CD4-positive, alpha-beta T cell treated with Interleukin-6 for 4 hours (primary cell): ENCODE measurements around the gene HEATR5A.

ENCODE experiments used
- DNase-seq: peaks from one replicate; pipeline ENCODE4 v3.0.0-alpha.2; 2020; ENCODE audit warnings: mixed read lengths

The HEATR5A gene

DNA sequence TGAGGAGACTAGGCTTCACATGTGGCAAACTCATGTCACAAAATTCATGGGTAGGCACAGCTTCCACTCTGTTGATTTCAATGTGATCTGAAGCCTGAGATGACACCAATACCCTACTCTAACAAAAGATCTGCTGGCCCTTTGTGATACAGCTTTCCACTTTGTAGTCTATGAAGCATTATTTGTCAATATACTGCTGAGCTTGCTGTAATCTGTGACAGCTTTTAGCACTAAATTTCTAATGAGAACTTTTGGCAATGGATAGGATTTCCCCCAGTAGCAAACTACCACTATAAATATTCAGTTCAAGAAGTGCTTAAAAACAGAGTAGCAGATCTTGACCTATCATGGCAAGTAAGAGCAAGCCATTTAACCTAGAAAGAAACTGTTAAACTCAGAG lies 5.6 kb upstream of the HEATR5A start:
- no peak for DNase-seq

DNA sequence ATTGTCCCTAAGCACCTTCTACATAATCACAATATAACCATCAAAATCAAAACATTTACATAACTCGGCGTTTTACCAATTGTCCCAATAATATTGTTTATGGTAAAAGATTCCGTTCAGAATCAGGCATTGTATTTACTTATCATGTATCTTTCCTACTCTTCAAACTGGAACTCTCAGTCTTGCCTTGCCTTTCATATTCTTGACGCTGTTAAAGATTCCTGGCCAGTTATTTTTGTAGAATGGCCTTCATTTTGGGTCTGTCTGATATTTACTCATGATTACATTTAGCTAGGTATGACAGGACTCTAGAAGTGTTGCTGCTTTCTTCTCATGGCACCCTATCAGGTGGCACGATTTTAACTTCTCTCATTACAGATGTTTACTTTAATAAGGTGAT lies 850 bp upstream of the HEATR5A start:
- no peak for DNase-seq

DNA sequence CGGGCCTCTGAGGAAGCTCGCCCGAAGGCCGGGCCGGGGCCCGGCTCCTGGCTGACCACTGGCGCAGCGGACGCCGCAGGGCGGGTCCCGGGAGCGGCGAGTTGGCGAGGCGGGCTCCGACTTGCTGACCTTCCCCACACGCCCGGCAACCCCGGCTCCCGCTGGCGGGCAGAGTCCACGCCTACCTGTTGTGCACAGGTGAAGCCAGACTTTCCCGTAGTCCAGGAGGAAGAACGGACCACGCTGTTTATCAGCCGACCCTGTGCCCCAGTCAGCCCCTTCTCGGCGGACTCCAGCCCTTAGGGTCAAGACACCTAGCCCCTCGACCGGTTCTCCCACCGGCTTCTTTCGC lies 407 bp downstream of the HEATR5A start:
- peak; percentile 26 for DNase-seq

DNA sequence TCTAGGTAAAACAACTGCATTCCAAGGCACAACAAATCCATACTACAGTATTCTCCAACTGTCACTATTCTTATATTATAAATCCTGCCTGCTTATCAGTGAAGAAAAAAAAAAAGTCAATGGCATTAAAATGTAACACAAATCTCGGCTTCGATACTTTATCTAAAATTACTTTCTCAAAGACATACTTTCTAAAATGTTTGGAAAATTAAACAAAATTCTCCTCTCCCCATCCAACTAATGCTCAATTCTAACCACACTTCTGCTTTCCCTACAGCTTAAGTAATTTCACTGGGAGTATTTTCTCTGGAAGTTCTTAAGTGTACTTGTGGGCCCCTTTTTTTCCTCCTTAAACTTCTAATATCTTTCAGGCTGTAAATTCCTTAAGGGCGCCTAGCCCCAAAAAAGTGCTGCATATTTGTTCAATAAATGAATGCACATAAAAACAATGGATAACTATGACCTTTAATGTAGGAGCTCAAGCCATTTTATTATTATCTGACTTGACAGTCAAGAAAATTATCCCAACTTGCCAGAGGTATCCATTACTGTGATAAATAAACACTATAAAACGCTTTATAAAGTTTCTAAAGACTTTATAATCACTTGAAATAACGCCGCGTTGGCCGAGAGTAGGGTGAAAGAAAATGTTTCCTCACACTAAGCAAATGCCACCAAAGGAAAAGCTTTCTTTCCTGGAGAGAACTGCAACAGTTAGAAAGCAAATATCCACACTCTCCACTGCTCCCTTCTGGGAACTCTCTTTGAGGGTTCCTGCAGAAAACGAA lies 977 bp downstream of the HEATR5A start:
- no peak for DNase-seq

DNA sequence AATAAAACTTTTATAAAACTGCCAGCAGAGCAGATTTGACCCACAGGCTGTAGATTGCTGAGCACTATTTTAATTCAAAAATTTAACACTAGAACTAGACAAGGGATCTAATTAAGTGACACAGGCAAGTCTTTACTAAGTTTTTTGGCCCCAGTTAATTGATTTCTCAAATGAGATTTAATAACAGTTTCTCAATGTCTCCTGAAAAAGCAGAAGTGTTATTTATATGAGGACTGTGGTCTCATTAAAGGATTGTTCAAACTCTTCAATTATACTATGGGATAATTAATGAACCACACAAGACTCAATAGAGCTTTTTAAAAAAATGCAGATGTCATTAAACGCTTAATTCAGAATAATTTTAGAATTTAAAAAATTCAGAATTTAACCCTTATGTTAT lies 1.9 kb downstream of the HEATR5A start:
- no peak for DNase-seq

DNA sequence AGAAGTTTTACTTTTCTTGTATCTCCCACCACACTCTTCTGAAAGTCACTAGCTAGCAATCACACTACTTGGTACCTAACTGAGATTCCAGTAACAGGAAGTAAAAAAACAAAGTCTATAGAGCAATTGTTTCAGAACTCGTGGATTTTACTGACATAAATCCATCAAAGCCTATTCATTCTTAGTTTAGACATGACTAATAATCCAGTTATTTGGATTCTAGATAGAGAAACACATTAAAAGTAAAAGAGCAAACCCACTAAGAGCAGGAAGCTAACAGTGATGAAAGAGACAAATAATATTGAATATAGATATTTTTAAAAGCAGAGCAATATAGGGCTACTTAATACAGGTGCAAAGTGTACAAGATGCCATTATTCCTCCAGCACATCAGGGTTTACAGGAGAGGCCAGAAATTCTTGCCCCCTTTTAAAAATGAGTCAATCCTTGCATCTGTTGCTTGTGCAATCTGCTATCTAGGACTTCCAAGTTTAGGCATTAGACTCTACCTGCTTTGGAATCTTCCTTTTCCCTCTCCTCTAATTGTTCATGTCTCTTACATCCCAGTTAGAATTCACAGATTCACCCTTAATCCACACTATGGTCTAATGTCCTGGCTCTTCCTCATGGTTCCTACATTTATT lies 6.0 kb downstream of the HEATR5A start:
- no peak for DNase-seq

DNA sequence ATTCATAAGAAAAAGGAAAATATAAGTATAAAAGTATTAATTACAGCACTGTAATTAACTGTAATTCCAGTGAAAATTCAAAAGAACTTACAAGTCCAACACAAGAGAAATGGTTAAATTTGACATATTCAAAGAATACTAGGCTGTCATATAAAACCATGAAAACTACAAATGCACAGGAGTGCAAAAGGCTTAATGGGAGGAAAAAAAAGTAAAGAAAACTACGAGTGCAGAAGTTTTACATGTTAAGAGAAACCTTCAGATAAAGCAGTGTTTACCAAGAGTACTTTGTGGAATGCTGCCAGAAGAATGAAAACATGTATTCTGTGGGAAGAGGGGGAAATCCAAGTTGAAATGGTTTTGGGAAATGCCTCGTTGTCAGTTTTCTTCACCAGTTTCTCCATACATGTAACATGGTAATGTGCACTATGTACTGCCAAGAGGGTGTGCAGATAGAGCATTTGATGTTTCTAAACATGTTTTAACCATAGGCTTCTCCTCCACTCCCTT lies 9.1 kb downstream of the HEATR5A start:
- DNase-seq, result no peak

DNA sequence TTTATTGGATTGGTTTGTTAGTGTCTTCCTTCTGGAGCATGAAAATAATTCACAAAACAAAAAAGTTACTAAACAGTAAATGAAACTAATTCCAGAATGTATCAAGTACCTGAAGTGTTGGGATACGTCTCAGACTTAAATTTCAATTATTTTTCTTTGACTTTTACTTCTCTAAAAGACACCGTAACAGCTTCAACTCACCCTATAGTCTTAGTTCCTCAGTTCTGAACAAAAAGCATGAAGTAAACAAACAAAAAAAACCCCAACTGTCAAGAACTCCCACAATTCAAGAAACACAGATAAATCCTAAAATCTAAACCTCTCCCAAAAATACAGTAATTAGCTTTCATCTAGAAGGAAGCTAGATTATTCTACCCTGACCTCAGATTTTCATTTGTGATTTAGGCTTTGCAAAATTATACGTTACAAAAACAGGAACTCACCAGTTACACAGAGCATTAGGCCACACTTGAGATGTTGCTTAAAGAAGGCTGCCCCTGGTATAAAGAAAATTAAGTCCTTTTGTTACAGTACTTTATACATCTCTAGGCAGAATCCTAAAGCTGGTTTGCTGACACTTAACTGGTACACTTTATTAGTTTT lies 10.2 kb downstream of the HEATR5A start:
- DNase-seq, result no peak

DNA sequence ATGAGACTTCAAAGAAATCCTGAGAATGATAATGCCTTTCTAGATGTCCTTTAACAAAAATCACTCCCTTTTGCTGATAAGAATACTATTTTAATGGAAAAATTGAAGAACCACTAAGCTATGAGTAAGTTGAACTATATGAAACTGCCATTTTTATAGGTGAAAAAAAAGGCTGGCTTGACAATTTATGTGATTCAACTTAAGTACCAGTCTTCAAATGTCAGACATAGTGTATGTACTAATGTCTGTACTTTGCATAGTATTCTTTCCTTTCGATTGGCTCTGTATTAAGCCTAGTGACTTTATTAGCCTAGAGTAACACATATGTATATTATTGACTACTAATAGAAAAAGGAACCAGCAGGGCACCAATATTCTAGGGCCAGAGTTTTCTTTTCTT lies 11.9 kb downstream of the HEATR5A start:
- no peak for DNase-seq

DNA sequence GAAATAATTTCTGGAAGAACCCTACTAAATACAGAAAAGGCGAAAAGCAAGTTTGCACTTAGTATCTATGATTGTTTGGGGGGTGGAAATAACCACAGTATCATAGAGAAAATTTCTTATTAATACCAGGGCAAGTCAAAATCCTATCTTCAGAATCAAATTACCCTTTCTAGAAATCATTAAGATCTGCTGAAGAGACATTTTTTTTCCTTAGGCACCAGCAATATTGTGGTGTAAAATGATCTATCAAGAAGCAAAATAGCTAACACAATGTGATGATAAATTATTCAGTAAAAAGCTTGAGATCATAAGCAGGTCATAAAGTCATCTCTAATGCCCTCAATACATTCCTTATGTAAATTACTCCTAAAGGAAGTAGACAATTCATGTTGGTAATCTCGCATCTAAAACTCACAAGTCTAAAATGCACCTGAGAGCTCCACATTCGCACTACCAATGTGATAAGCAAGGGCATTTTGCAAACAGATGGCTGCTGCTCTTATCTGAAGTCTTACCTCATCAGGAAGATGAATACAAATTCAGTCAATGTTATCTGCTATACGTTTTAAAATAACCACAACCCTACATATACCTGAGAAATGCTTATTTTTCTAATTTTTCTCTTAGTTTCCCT lies 14.6 kb downstream of the HEATR5A start:
- no peak for DNase-seq

DNA sequence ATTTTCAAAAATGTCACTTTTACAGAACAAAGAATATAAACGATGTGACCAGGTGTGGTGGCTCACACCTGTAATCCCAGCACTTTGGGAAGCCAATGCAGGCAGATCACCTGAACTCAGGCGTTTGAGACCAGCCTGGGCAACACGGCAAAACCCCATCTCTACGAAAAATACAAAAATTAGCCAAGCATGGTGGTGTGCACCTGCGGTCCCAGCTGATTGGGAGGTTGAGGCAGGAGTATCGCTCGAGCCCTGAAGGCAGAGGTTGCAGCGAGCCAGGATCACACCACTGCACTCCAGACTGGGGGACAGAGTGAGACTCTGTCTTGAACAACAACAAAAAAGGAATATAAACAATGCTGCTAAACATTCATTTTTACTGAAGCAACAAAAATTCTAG lies 15.2 kb downstream of the HEATR5A start:
- no peak for DNase-seq

DNA sequence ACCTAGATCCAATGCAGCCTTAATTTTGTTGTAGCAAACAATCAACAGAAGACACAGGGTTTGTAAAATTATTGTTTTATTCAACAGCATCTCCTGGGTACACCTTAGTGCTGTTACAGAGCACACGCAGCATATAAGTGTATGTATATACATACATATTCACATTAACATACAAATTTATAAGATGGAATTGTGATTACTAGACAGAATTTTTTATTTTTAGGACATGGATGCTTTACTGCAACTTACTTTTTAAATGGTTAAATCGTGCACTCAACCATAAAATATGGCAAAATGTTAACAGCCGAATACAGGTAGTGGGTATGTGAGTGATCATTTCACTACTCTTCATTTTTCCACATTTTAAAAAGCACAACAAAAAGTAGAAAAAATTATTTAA lies 16.6 kb downstream of the HEATR5A start:
- no peak for DNase-seq

DNA sequence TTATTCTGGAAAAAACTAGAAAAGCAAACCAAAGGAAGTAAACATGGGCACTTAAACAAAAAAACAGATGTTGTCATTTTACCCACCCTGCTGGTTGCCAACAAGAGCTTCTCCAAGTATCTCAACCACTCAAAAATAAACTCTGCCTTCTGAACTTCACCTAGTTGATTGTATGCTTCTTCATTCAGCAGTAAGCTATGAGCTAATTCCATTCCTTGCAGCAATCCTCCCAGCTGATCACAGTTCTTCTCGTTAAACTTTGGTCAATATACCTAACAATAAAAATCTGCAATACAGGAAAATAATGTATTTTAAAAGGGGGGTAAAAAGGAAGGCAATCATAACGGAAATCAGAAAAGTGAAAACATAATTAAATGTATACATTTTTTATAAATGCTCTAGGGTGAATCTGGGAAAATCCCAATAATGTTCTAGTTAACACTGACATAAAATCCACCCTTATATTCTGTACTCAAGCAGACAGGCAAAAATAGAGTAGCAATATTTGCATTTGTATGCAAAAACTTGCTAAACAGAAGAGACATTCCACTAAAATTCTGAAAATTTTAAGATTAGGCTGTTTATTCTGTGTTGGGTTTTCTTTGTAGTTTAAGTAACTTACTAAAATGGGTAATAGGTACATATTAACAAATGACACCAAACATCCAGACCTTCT lies 17.4 kb downstream of the HEATR5A start:
- no peak for DNase-seq

DNA sequence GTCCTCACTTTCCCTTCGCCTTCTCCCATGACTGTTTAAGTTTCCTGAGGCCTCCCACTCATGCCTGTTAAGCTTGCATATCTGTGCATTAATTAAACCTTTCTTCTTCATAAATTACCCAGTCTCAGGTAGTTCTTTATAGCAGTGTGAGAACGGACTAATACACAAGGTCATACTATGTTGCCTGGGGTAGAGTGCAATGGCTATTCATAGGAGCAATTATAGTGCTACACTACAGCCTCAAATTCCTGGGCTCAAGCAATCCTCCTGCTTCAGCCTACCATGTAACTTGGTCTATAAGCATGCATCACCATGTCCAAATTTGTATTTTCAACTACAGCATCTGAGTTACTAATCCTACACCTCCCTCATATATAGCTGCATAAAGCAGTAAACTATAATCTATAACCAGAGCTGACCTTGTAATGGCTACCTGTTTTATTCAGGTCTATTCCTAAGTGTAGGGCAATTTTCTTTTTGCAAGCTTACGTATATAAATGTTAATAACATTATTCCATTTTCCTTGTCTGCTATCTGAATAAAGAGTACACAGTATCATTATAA lies 18.9 kb downstream of the HEATR5A start:
- DNase-seq, result no peak

DNA sequence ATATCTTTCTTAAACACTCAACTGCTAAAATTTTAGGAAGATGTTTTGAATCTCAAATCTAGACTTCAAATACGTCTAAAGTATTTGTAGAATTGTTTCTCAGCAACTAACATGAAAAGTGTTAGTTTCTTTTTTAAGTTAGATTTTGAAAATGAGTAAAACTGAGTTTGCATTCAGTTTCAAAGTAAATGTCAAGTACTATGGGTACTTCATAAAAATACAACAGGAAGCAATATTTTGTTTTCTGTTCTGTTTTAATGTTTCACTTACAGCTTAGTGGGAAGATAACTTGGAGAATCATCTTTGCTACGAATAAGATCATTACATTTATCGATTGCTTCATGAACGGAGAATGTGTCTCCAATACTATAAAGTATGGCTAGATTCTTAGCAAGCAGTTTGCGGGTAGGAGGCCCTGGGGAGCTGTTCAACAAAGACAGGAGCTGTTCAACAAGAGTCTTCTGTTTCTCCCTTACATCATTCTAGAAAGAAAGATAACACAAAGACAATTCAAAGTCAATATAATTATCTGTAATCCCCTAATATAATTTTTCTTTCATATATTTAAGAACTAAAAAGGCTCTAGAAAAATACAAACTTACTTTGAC lies 20.2 kb downstream of the HEATR5A start:
- DNase-seq, result no peak

DNA sequence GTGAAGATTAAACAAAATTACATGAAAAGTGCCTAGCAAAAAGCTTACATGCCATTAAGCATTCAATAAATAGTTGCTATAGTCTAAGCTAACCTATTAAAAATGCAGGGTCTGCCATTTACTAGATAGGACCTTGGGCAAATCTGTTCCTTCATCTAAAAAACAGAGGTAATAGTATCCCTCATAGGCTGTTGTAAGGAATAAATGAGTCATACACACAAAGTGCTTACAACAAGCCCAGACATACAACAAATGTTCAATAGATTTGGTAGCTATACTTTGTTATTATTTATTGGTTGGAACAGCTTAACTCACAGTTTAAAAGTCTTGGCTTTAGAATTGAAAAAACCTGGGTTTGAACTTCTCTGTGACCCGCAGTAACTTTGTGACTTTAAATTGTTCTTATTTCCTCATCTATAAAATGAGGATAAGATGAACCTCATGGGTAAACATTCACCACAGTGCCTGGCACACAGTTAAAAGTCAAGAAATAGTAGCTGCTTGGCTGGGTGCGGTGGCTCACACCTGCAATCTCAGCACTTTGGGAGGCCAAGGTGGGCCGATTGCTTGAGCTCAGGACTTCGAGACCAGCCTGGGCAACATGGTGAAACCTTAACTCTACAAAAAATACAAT lies 24.7 kb downstream of the HEATR5A start:
- no peak for DNase-seq

DNA sequence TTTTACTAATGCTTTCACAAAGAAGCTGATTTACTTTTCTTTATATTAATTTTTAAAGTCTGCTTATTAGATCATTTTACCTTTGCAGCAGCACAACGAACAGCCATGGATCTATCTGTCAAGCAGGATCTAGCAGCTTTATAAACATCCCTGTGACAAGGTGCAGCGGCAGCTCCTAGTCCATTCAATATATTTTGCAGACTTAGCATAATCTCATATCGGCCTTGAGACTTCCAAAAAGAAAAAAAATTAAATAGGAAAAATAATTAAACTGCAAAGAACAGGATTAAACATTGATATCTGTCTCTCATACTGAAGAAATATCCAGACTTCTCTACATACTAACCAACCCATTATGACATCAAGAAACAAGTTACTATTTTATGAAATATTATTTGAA lies 25.2 kb downstream of the HEATR5A start:
- DNase-seq, result no peak

DNA sequence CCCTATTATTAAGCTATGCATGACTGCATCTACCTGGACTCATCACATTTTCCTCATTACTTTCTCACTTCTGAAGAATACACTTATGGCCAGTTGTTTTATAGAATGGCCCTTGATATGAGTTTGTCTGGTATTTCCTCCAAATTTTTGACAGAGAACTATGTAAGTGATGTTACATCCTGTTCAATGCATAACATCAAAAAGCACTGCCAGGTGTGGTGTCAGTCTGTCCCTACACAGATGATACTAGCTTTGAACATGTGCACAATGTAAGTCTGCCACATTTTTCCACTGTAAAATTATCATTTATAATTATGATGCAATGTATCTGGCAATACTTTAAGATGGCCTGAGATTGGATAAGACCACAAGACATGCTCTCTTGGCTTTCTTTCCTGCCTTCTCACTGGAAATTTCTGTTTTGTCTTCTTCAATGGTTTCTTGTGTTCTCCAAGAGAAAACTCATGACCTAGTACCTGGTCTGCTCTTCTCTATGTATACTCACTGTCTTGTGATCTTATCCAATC lies 28.3 kb downstream of the HEATR5A start:
- no peak for DNase-seq

DNA sequence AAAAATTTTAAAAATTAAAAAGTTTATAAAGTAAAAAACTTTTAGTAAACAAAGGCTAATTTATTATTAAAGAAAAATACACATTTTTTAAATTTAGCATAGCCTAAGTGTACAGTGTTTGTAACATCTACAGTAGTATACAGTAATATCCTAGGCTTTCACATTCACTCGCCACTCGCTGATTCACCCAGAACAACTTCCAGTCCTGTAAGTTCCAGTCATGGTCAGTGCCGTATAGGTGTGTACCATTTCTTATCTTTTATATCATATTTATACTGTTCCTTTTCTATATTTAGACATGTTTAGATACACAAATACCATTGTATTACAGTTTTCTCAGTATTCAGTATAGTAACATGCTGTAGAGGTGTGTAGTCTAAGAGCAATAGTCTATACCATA lies 28.9 kb downstream of the HEATR5A start:
- DNase-seq, result no peak

DNA sequence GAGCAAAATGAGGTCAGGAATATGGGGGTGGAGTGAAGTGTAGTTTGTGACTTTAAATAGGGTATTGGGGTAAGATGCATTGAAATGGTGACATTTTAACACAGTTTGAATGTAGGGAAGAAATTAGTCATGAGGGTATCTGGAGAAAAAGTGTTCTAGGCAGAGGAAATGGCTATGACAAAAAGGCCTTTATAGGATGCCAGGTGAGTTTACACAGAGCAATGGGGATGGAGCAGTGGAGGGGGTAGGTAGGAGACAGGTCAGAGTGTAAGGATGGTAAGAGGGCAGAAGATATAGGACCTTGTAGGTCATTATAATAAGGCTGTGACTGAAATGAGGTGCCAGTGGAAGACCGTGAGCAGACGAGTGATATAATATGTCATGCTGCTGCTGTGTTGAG lies 30.4 kb downstream of the HEATR5A start:
- DNase-seq, result no peak

DNA sequence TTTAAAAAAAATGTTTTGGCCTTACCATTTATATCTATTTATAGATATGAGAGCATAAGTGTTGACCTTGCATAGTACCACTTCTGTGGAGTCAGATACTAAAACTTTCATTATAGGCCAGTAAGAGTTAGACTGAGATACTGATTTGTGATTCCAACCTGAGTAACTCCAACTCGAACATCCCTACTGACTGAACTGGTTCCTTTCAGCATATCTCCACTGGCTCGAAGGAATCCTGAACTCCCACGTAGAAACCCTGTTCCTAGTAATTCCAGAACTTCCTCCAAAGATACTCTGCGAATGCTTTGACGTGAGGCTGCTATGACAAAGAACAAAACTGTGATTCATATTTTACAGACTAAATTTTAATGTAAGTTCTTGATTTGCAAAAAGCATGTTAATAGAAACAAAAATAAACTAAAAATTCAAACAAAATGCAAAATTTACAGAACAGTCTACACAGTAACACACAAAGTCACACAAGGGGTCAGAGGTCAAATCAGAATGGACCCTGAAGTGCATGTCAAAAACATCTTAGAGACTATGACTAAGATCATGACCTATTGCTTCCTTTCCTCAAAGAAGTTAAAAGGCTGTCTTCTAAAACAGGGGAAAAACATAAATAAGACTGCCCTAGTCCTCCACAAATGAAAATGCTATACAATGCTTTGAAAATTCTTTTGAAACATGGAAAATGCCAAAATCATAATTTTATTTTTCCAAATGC lies 31.5 kb downstream of the HEATR5A start:
- DNase-seq, result no peak
